Cardiac septum (tissue), 1 donor: ENCODE results near the gene SLC25A26. TPM values are rescaled to one million over a fixed set of nuclear protein-coding genes. Genes with fewer than 3 reads are reported as not detected.
"Not testable (repeated sequence)": the region's sequence is repeated elsewhere in the genome, so short reads cannot be mapped to it uniquely, and the experiment has no call there.

Experiments
- DNase-seq: peaks from one replicate; pipeline ENCODE4 v3.0.0-alpha.2; 2020; ENCODE audit warnings: low spot score
- intact Hi-C: fragments of 100-400 bp; cut with DNase I; formaldehyde crosslinking; loops from one replicate; pipeline ENCODE4 v1.14.0; 2022
- total RNA-seq: library from RNA; stranded (reverse); fragmentation: NEBNext Ultra II Directional; extraction: Animal tissue kit (Norgen Biotek cat#: 25700); gene quantifications from one replicate; pipeline ENCODE4 v1.2.1, GENCODE V29; 2021
- donor health status: DM: no; HTN: no; CAD: no.

SLC25A26 gene
- total RNA-seq, 1 donor from 2014 or later: 18.6 TPM

DNA sequence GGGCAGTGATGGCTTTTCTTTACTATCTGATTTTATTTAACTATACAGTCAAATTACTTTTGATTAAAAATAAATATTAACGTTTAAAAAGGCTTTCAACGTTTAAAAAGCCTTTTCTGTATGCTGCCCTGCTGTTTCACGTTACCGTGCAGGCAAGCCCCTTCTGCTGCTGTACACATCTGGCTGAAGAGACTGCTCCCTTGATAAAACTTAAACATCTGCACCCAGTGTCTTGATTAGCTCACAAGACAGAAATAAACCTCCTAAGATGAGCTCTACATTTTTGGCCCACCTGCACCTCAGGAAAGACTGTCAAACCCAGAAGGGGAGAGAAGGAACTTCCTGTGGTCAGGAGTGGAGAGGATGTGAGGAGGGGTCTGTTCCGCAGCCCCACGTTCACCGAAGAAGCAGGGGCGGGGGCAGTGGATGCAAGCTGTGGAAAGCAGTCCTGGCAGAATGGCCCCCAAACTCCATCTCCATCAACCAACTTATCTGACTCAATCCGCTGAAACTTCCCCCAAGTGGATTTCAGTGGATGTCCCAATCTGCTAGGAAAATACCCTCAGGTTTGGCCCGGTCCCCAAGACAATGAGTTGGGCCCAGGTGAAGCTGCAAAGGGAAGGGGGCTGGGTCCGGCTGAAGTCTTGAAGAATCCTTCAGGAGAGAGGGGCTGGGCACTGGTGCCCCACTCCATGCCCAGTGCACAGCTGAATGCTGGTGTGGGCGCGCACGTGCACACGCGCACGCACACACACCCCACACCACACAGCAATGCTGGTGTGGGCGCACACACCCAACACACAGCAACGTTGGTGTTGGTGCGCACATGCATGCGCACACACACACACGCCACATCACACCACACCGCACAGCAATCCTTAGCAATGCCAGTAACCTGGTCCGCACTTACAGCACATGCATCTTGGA lies 191.4 kb downstream of the SLC25A26 start:
- intact Hi-C loops: no loop called here

DNA sequence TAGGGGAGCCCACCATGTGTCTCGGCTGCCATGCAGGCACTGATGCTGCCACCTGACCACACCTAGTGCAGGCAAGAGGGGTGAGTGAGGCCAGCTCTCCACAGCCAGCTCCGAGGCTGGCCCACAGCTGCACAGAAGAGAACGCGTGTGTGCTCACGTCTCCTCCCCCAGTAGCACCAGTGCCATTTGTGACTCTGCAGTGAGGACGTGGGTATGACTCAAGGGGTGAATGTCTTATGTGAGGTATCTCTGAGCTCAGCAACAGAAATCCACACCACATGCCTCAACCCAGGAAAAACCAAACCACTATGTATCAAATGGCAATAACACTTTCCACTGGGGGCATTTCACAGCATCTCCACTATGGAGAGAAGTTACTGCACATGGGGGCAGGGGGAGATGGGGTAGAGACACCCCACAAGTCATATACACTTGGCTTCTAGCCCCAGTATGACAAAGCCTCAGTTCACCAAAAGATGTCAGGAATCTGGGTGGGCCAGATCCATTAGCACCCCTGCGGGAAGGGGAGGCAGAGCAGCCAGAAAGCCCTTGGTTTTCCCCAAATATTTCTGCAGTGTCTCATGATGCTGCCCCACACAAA lies 192.4 kb downstream of the SLC25A26 start:
- DNase-seq: peak; percentile 60
- intact Hi-C loops: no loop called here

More for the DNA sequence above, 191.4 kb downstream of the SLC25A26 start:
- peak; percentile 50 for DNase-seq

DNA sequence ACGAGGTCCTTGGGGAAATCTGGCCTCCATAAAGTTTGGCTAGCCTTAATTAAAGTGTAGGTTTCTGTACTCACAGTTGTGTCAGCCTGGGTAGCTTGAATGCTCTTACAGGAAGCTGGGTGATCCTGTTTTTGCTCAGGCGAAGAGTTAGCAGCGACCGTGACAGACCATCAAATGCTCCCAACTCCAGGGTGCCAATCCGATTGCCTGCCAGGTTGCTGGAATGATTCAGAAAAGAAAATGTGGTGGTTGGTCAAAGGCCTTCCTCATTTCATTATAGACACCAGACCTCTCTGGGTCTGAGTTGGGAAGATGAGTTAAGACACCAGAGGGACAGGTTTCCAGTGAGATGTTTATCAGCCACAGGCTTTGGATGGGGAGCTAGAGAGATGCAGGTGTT lies 194.0 kb downstream of the SLC25A26 start:
- intact Hi-C loops: no loop called here
- DNase-seq: peak; percentile 24

DNA sequence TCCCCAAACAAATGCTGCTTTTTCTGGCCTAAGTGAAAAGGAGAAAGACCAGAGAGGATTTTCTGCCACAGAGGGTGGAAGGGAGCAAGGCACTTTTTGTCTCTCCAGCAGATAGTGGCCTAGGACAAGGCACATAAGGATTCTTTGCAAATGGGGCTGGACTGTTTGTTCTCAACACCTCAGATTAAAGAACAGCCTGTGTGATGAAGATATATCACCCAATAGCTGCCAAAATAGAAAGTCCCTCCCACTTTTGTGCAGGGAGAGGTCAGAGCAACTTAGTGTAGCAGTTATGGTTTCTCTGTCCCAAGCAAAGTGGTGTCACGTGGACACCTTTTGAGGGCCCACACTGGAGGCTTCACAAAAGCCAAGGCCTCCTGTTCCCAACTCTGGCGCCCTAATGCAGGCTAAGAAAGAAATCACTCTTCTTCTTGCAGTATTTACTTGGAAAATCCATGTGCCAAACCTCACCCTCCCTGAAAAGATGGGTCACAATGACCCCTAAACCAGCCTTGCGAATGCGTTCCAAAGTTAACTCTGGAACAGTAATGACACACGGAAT lies 195.1 kb downstream of the SLC25A26 start:
- intact Hi-C loops: no loop called here
- DNase-seq: peak; percentile 67

DNA sequence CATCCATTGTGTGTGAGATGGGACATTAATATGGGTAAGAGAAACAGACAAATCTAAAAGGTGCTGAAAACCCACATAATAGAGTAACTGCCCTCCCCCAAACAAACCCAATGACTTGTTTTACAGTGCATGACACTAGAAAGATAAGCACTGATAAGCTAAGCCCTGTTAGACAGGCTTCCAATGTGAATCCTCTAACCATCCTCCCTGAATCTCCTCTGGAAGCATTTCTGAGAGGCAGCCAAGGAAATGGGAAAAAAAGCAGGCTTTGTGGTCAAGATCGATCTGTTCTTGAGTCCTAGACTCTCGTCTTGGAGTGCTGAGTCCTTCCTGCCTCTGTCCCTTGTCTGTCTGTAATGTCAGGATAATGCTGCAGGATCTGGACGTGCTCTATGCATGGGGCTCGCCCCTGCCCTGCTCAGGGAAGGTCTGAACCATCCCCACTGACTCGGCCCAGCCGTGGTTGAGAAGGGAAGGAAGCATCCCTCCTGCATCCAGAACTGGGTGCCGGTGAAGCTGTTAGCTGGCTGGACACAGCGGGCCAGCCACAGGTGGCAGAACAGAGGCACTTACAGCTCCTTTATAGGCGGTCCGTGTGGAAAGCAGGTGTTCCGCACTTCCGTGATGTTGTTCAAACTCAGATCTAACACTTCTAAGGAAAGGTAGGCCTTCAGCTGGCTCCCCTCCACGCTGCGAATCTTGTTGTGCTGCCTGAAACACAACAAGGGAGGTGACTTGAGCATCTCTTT lies 195.9 kb downstream of the SLC25A26 start:
- intact Hi-C loops: no loop called here
- DNase-seq: no peak

DNA sequence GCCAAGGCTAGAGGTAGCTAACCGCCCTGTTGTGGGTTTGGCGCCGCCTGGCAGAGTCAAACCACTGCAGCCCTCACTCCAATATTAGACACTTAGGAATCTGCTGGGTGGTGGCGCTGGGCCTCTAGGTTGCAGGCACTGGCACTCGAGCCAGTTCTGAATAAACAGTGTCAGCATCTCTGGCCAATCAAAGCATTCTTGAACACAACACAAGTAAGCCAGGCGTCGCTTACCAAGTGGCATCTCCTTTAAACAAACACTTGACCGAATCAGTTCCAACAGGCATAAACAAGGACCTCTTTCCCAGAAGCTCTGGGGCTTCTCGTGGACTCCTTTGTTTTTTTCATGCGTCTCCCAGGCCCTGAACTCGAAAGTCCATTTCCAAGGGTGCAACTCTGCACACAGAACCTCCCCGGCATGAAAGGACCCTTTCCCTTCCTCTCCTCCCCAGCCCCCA lies 197.7 kb downstream of the SLC25A26 start:
- intact Hi-C loops: no loop called here
- no peak for DNase-seq

DNA sequence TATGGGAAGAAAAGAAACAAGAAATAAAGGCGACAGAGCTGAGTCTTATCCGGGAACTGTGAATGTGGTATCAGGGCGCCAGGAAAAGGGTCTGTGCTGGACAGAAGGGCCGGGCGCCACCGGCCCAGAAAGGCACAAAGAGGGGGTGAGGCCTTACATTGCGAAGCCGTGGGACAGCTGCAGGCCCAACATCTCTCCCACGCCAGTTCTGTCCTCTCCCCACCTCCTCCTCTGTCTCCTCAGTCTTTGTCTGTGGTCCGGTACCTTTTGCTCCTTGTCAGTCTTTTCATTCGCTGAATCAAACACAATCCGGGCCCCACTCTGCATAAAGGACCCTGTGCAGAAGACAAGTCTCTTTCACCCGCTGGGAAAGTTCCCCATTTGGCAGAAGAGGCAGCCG lies 198.2 kb downstream of the SLC25A26 start:
- DNase-seq: no peak
- intact Hi-C loops: no loop called here

DNA sequence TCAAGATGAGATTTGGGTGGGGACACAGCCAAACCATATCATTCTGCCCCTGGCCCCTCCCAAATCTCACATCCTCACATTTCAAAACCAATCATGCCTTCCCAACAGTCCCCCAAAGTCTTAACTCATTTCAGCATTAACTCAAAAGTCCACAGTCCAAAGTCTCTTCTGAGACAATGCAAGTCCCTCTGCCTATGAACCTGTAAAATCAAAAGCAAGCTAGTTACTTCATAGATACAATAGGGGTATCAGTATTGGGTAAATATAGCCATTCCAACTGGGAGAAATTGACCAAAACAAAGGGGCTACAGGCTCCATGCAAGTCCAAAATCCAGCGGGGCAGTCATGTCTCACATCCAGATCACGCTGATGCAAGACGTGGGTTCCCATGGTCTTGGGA lies 200.3 kb downstream of the SLC25A26 start:
- DNase-seq, intact Hi-C loops: not testable (repeated sequence)

DNA sequence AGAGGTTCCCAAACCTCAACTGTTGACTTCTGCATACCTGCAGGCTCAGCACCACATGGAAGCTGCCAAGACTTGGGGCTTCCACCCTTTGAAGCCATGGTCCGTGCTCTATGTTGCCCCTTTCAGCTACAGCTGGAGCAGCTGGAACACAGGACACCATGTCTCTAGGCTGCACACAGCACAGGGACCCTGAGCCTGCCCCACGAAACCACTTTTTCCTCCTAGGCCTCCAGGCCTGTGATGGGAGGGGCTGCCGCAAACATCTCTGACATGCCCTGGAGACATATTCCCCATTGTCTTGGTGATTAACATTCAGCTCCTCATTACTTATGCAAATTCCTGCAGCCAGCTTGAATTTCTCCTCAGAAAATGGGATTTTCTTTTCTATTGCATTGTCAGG lies 201.1 kb downstream of the SLC25A26 start:
- intact Hi-C loops: not testable (repeated sequence)

DNA sequence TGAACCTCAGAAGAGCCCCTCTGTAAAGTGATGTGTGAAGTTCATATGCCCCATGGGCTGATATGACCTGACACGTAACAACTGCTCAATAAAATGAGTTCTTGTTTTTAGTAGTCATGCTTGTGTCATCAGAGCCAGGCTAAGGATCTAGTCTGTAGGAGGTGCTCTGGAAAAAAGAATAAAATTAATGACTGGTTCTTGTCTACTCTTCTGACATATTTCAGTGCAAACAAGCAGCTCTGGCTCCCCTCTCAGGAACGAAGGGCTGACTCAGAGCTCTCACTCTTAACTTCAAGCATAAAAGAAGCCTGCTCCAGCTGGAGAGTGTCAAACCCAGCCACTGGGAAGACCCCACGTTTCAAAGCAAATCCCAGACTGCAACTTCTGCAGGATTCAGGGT lies 203.0 kb downstream of the SLC25A26 start:
- intact Hi-C loops: no loop called here
- peak; percentile 20 for DNase-seq

More for the DNA sequence above, 201.1 kb downstream of the SLC25A26 start:
- peak; percentile 12 for DNase-seq

DNA sequence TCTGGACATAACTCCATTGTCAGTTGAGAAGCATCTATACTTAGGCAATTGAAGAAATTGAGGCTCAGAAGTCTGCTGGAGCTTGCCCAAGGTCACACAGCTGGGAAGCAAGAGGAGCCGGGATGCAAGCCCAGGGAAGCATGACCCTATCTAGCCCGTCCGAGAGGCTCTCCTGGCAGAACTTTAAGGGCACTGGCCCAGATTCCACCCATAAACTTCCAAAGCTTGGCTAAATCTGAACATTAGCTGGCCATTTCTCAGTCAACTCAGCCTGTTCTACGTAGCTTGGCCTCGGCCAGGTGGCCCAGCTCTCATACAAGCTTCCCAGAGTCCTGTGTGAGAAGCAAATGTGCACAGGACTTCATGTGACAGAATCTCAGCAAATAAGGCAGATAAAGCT lies 204.2 kb downstream of the SLC25A26 start:
- intact Hi-C loops: no loop called here
- DNase-seq: peak; percentile 76

DNA sequence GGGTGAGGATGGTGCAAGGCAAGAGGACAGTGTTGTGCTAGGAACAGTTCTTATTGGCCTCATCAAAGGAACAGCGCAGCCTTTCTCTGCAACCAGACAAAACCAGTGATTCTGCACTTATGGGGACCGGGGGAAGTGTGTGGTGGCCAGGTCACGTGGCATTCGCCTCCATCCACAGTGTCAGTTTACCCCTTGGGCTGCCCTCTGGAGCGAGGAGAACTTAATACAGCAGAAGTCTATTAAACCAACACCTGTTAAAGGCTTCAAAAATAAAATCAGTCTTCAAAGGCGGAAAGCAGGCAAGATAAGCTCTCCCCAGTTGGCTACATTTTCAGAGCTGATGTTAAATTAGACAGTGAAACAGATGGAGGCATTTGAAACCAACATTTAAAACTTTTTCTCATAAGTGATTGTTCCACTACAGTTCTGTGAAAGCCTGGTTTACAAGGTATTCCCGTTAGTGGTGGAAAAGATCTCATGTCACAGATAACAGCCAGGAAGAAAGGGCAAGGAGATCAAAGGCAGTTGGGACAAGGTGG lies 204.8 kb downstream of the SLC25A26 start:
- intact Hi-C loops: no loop called here

DNA sequence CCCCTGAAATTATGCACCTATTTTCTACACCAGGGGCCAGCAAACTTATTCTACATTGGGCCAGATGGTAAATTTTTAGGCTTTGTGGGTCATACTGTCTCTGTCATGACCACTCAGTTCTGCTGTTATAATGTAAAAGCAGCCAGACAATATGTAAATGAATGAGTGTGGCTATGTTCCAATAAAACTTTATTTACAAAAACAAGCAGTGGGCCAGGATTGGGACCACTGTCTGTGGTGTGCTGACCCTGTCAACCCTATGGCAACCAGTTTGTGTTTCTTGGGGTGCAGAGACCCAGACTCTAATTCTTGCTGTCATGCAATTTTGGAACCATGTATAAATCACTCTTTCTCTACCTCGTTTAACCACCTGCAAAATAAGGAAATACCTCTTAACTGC lies 205.3 kb downstream of the SLC25A26 start:
- DNase-seq: peak; percentile 17
- intact Hi-C loops: no loop called here

More for the DNA sequence above, 204.8 kb downstream of the SLC25A26 start:
- peak; percentile 67 for DNase-seq

DNA sequence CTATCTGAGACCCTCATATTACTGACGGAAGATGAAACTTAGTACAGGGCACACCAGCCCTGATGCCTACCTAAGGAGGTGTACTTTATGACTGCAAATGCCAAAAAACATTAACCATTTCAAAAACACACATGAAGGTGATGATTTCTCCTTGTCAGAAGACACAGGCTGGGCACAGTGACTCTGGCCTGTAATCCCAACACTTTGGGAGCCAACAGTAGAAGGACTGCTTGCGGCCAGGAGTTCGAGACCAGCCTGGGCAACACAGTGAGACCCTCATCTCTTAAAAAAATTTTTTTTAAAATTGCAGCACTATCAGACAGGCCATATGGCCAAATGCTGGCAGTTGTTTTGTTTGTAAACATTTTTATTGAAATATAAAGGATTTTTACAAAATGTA lies 206.6 kb downstream of the SLC25A26 start:
- intact Hi-C loops: no loop called here
- peak; percentile 20 for DNase-seq

DNA sequence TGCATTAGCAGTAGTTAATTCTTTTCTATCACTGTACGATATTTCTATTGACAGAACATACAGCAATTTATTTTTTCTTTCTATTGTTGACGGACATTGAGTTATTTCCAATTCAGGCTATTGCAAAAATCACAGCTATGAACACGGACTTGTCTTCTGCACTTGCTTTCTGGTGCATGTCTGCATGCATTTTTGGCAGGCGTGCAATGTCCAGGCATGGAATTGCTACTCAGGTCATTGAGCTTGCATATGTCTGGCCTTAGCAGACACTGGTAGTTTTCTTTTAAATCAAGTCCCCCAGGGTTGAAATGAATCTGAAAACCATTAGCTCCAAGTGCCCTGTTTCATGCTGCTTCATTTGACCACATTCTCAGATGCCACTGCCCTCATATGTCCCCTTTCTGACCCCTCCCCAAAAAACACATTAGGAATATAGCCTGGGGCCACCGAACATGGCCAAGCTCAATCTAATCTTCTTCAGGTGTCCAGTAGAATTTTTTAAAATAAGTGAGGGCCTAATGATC lies 207.2 kb downstream of the SLC25A26 start:
- DNase-seq: peak; percentile 9
- intact Hi-C loops: no loop called here
